ENCODE data around the gene DCAF8. TPM values are rescaled to one million over a fixed set of nuclear protein-coding genes. Genes with fewer than 3 reads are reported as not detected.

DCAF8 gene
- total and polyA plus RNA-seq, 2 donors (not counting 1 experiment from before 2014, with no cell fraction given) = 194 to 266 TPM

GRCh38 chr1:160247053-160247452 lies 15.3 kb downstream of the DCAF8 start:
- Histone ChIP-seq H3K4me1 (ENCODE audit: control insufficient read depth in 2 of 2, insufficient read depth in 2 of 2, low read length in 2 of 2) (no peaks in the 10 kb centered on the region), H3K27ac (ENCODE audit: low read length in 2 of 2) (no peak overlapping the region), H3K36me3 (replicated peaks in 1 of 2; ENCODE audit: control extremely low read depth in 1 of 2, control insufficient read depth in 1 of 2, extremely low read depth in 1 of 2, insufficient read depth in 2 of 2, low read length in 1 of 2) (peaks cover 10 to 22% of the 10 kb centered on the region in 2 experiments), H3K4me3 (ENCODE audit: control extremely low read depth in 1 of 5, extremely low read depth in 1 of 5, insufficient read depth in 1 of 5, low read depth in 2 of 5, low read length in 4 of 5) (no peak overlapping the region), H3K9ac (ENCODE audit: low read length) (no peak overlapping the region), H3K9me3 (ENCODE audit: control extremely low read depth in 1 of 3, control insufficient read depth in 2 of 3, insufficient read depth in 1 of 3, low read length in 2 of 3) (no peaks in the 10 kb centered on the region), H2AFZ (ENCODE audit: insufficient read depth, low read depth, low read length, poor library complexity, severe bottlenecking) (no peak overlapping the region), H3K4me2 (replicated peaks; ENCODE audit: low read depth, low read length, poor library complexity, severe bottlenecking) (no peak overlapping the region), H3K79me2 (ENCODE audit: control insufficient read depth, insufficient read depth, low read length) (peaks cover 69% of the 10 kb centered on the region), H4K20me1 (ENCODE audit: control insufficient read depth, insufficient read depth, low read length, poor library complexity, severe bottlenecking) (peaks cover 32% of the 10 kb centered on the region), H3K27me3 (replicated peaks in 1 of 4; ENCODE audit: control extremely low read depth in 1 of 4, control insufficient read depth in 3 of 4, insufficient read depth in 4 of 4, low read length in 3 of 4) (no peaks in the 10 kb centered on the region)
- intact Hi-C loops (cut with micrococcal nuclease) = no loop called here
- TF ChIP-seq CTCF (IDR thresholded peaks at IDR 0.05) (no peak), EZH2 (IDR thresholded peaks at IDR 0.05; ENCODE audit: borderline replicate concordance, insufficient read depth, low read depth, low read length, poor library complexity, severe bottlenecking) (no peak)
- CTCF ChIA-PET = interaction anchor here (1.1 to 7.9 kb wide), 3 partner anchors 46 to 161 kb away, joined by 3 to 127 read pairs (median 6); partner anchors contain the start of gene CASQ1
- no peak overlapping the region for H3K27ac Mint-ChIP-seq
- no peaks in the 10 kb centered on the region for H3K9me3 Mint-ChIP-seq (ENCODE audit: insufficient read depth)
- ATAC-seq (ENCODE audit: low read depth) = no peak
- no peak for DNase-seq
- WGBS (ENCODE audit: insufficient coverage) = 100% methylated on average over 1 of the region's 1 CpG
- H3K4me3 Mint-ChIP-seq = no peak overlapping the region
- POLR2A ChIA-PET = no interaction called here
- no peaks in the 10 kb centered on the region for H3K27me3 Mint-ChIP-seq
- H3K4me1 Mint-ChIP-seq = peaks cover 8% of the 10 kb centered on the region

- CTCF ChIA-PET = interaction anchor here (1.7 to 7.9 kb wide), 2 partner anchors 45 to 54 kb away, joined by 6 to 127 read pairs; partner anchors contain the start of gene CASQ1
- H3K27ac Mint-ChIP-seq = no peak overlapping the region
Observed at GRCh38 chr1:160245434-160245833, 16.9 kb downstream of the DCAF8 start.

More at GRCh38 chr1:160245434-160245833, 16.9 kb downstream of the DCAF8 start:
- no peak for TF ChIP-seq EZH2 (IDR thresholded peaks at IDR 0.05; ENCODE audit: borderline replicate concordance, insufficient read depth, low read depth, low read length, poor library complexity, severe bottlenecking)
- no peak for TF ChIP-seq CTCF (IDR thresholded peaks at IDR 0.05)
- intact Hi-C loops (cut with micrococcal nuclease) = no loop called here
- peaks cover 20% of the 10 kb centered on the region for H4K20me1 ChIP-seq (ENCODE audit: control insufficient read depth, insufficient read depth, low read length, poor library complexity, severe bottlenecking)
- H3K27ac ChIP-seq (ENCODE audit: low read length in 2 of 2) = no peak overlapping the region
- Mint-ChIP-seq H3K4me3 (no peak overlapping the region), H3K4me1 (peaks cover 4% of the 10 kb centered on the region), H3K9me3 (ENCODE audit: insufficient read depth) (no peaks in the 10 kb centered on the region), H3K27me3 (no peaks in the 10 kb centered on the region)
- no peak for DNase-seq
- H3K9ac ChIP-seq (ENCODE audit: low read length) = no peak overlapping the region
- H3K9me3 ChIP-seq (ENCODE audit: control extremely low read depth in 1 of 3, control insufficient read depth in 2 of 3, insufficient read depth in 1 of 3, low read length in 2 of 3) = no peaks in the 10 kb centered on the region
- no peaks in the 10 kb centered on the region for H3K27me3 ChIP-seq (replicated peaks in 1 of 4; ENCODE audit: control extremely low read depth in 1 of 4, control insufficient read depth in 3 of 4, insufficient read depth in 4 of 4, low read length in 3 of 4)
- POLR2A ChIA-PET = no interaction called here
- peaks cover 15 to 29% of the 10 kb centered on the region in 2 experiments for H3K36me3 ChIP-seq (replicated peaks in 1 of 2; ENCODE audit: control extremely low read depth in 1 of 2, control insufficient read depth in 1 of 2, extremely low read depth in 1 of 2, insufficient read depth in 2 of 2, low read length in 1 of 2)
- no peaks in the 10 kb centered on the region for H3K4me1 ChIP-seq (ENCODE audit: control insufficient read depth in 2 of 2, insufficient read depth in 2 of 2, low read length in 2 of 2)
- H3K4me2 ChIP-seq (replicated peaks; ENCODE audit: low read depth, low read length, poor library complexity, severe bottlenecking) = no peak overlapping the region
- no peak overlapping the region for H3K4me3 ChIP-seq (ENCODE audit: control extremely low read depth in 1 of 5, extremely low read depth in 1 of 5, insufficient read depth in 1 of 5, low read depth in 2 of 5, low read length in 4 of 5)
- no peak for ATAC-seq (ENCODE audit: low read depth)
- no peak overlapping the region for H2AFZ ChIP-seq (ENCODE audit: insufficient read depth, low read depth, low read length, poor library complexity, severe bottlenecking)
- peaks cover 58% of the 10 kb centered on the region for H3K79me2 ChIP-seq (ENCODE audit: control insufficient read depth, insufficient read depth, low read length)
- 100% methylated on average over 1 of the region's 1 CpG for WGBS (ENCODE audit: insufficient coverage)
